ENCODE data around the gene GNG14.
A peak's percentile ranks its signal among the peaks of the same experiment; 100 is the strongest.

The GNG14 gene

DNA sequence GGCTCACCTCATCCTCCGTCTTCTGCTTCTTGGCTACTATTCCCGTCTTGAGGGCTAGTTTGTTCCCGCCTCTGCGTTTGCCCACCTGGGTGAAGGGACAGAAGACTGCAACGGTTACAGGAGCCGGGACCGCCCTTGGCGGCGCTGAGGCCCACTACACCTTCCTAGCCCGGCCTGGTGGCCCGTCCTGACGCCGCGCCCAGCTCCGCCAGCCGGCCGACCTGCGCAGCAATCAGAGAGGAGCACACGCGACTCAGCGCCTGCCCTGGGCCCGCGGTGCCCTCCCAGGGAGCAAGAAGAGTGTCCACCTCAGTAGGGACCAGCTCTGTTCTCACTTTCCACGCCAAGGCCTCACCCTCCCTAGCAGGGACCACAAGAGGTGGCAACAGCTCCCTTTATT lies 43.5 kb downstream of the GNG14 start:
- no peak for TF ChIP-seq CTCF (IDR thresholded peaks at IDR 0.05; ENCODE audit: extremely low read depth, missing control alignments)

GRCh38 chr19:12733369-12734214 lies 45.8 kb downstream of the GNG14 start:
- peak; percentile 49 for TF ChIP-seq CTCF (IDR thresholded peaks at IDR 0.05; ENCODE audit: extremely low read depth, missing control alignments)
- DNase-seq (ENCODE audit: low spot score), result peak; percentile 82

More for the DNA sequence above, 43.5 kb downstream of the GNG14 start:
- DNase-seq (ENCODE audit: low spot score), result no peak

GRCh38 chr19:12736995-12737834 lies 49.4 kb downstream of the GNG14 start, which contains the start of gene GET3:
Gene GET3 (plus strand): TSS chr19:12737497. CDS start chr19:12737506, 9 bp downstream.
- peak; percentile 91 for DNase-seq (ENCODE audit: low spot score)
- no peak for TF ChIP-seq CTCF (IDR thresholded peaks at IDR 0.05; ENCODE audit: extremely low read depth, missing control alignments)

DNA sequence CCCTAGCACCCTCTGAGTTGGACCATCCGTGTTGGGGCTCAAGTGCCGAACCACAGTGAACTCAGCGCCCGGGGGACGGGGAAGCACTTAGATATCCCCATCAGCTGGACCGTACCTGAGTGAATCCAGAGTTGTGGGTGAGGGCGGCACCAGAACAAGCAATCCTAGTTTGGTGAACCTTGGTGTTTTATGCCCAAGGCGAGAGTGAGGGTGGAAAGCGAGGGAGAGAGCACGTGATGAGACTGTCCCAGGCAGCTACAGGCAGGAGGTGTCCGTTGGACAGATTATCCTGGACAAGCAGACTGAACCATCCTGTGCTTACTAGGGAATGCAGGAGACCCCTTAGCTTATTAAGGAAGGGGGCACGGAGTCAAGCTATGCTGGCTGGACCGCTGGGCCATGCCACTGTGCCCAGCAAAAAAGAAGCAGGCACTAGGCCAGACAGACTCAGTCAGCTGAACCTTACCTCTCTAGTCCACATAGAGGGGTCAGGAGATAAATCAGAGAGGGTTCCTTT lies 50.1 kb downstream of the GNG14 start:
- no peak for DNase-seq (ENCODE audit: low spot score)
- no peak for TF ChIP-seq CTCF (IDR thresholded peaks at IDR 0.05; ENCODE audit: extremely low read depth, missing control alignments)

Measured in GM20000 (cell line).